GM06990 (cell line): ENCODE results near the gene EPX.

ENCODE experiments used
- DNase-seq: peaks from one replicate; pipeline ENCODE4 v3.0.0-alpha.2; 2011; ENCODE audit not compliant: insufficient read length; ENCODE audit errors: extremely low read depth
- H3K27me3 ChIP-seq: replicated peaks from 2 replicates; pipeline ENCODE4 v1.6.0; 2011; ENCODE audit warnings: low read length; ENCODE audit not compliant: control insufficient read depth, insufficient read depth
- H3K36me3 ChIP-seq: 2 replicates; pipeline ENCODE4 v1.5.1; 2011; ENCODE audit warnings: low read length; ENCODE audit not compliant: control insufficient read depth, insufficient read depth
- H3K4me3 ChIP-seq: replicated peaks from 2 replicates; pipeline ENCODE4 v1.5.1; 2011; ENCODE audit warnings: low read depth, mild to moderate bottlenecking, control low read depth, low read length
- CTCF ChIP-seq: IDR thresholded peaks from 2 replicates; pipeline ENCODE4 v1.5.1; 2011; ENCODE audit warnings: low read length, control low read depth, mild to moderate bottlenecking, inconsistent platforms; ENCODE audit not compliant: insufficient read depth, poor library complexity, severe bottlenecking

The EPX gene

GRCh38 chr17:58153046-58153445, 39.5 kb upstream of the EPX start:
- H3K27me3 ChIP-seq: peaks cover 3% of the 10 kb centered on the region
- H3K36me3 ChIP-seq: no peaks in the 10 kb centered on the region
- DNase-seq: no peak
- no peak for TF ChIP-seq CTCF
- no peak overlapping the region for H3K4me3 ChIP-seq

GRCh38 chr17:58153671-58154070, 38.9 kb upstream of the EPX start:
- Histone ChIP-seq H3K4me3 (no peak overlapping the region), H3K27me3 (peaks cover 3% of the 10 kb centered on the region), H3K36me3 (no peaks in the 10 kb centered on the region)
- DNase-seq: no peak
- TF ChIP-seq CTCF: no peak

GRCh38 chr17:58156839-58157803, 35.4 kb upstream of the EPX start:
- H3K36me3 ChIP-seq: no peaks in the 10 kb centered on the region
- no peak for TF ChIP-seq CTCF
- no peak for DNase-seq
- H3K27me3 ChIP-seq: peaks cover 3% of the 10 kb centered on the region
- H3K4me3 ChIP-seq: peak overlapping the region; percentile 22; the same call in 1 of the 2 replicates

- Histone ChIP-seq H3K27me3 (peaks cover 3% of the 10 kb centered on the region), H3K36me3 (no peaks in the 10 kb centered on the region), H3K4me3 (no peak overlapping the region)
- TF ChIP-seq CTCF: no peak
- no peak for DNase-seq
These were observed 34.3 kb upstream of the EPX start for GRCh38 chr17:58158181-58158580.

- no peaks in the 10 kb centered on the region for H3K36me3 ChIP-seq
- DNase-seq: no peak
- no peak overlapping the region for H3K4me3 ChIP-seq
- TF ChIP-seq CTCF: no peak
- H3K27me3 ChIP-seq: peaks cover 2% of the 10 kb centered on the region
These were observed 31.0 kb upstream of the EPX start for GRCh38 chr17:58161566-58161965.
